HG03439 (cell line): ENCODE results near the gene DNAH5.
"Not testable (repeated sequence)": the region's sequence is repeated elsewhere in the genome, so short reads cannot be mapped to it uniquely, and the experiment has no call there.

ENCODE experiments used
- ATAC-seq: cut with Tn5 transposase; IDR thresholded peaks from one replicate; pipeline ENCODE4 v1.9.1; 2021; ENCODE audit warnings: mild to moderate bottlenecking, moderate library complexity; ENCODE audit not compliant: unreplicated experiment

Gene DNAH5, protein sequence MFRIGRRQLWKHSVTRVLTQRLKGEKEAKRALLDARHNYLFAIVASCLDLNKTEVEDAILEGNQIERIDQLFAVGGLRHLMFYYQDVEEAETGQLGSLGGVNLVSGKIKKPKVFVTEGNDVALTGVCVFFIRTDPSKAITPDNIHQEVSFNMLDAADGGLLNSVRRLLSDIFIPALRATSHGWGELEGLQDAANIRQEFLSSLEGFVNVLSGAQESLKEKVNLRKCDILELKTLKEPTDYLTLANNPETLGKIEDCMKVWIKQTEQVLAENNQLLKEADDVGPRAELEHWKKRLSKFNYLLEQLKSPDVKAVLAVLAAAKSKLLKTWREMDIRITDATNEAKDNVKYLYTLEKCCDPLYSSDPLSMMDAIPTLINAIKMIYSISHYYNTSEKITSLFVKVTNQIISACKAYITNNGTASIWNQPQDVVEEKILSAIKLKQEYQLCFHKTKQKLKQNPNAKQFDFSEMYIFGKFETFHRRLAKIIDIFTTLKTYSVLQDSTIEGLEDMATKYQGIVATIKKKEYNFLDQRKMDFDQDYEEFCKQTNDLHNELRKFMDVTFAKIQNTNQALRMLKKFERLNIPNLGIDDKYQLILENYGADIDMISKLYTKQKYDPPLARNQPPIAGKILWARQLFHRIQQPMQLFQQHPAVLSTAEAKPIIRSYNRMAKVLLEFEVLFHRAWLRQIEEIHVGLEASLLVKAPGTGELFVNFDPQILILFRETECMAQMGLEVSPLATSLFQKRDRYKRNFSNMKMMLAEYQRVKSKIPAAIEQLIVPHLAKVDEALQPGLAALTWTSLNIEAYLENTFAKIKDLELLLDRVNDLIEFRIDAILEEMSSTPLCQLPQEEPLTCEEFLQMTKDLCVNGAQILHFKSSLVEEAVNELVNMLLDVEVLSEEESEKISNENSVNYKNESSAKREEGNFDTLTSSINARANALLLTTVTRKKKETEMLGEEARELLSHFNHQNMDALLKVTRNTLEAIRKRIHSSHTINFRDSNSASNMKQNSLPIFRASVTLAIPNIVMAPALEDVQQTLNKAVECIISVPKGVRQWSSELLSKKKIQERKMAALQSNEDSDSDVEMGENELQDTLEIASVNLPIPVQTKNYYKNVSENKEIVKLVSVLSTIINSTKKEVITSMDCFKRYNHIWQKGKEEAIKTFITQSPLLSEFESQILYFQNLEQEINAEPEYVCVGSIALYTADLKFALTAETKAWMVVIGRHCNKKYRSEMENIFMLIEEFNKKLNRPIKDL (N-terminal part only)

DNA sequence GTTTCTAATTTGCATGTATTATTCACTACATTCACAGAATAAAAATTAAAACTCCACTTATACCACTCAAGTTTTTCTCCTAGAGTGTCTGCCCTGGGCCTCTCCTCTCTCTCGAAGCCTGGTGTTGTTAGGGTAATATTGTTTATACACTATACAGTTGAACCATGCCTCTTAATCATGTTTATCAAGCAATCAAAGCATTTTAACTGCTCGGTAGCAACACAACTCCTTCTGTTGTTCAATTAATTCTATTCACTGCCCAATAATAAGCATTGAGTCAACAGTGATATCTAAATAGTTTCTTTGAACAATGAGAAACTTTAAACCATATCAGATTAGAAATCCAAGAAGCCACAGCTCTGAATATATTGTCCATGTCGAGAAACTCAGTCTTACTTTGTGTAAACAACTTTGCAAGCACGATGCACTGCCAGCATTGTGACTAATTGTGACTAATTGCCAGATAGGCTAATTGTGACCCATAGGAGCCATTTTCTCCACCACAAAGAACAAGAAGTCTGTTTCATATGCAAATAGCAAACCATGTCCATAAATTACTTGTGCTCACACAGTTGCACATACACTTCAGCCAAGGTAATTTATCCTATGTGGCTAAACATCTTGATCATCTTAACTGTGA is at the start of gene DNAH5:
DNAH5 (minus strand) TSS at position 129 of the 640 bp plus-strand sequence. CDS start 250 bp downstream, outside the sequence.
- ATAC-seq = no peak

DNA sequence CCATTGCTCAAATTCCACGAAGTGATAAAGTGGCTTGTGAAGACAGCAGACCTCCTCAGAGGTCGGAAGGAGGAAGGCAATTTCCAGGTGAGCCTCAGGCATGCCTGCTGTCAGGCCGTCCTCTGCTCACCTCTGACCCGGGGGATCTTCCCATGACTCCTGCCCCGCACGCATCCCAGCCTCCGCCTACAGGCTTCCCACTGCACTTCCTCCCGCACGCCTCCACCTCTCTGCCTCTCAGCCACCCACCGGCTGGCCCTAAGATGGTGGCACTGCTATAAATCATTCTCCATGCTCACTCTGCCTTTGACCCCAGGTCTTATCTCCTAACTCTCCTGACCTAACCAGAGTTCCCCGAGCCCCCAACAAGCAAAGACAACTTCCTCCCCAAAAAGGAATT is 49.4 kb upstream of the DNAH5 start:
- no peak for ATAC-seq

DNA sequence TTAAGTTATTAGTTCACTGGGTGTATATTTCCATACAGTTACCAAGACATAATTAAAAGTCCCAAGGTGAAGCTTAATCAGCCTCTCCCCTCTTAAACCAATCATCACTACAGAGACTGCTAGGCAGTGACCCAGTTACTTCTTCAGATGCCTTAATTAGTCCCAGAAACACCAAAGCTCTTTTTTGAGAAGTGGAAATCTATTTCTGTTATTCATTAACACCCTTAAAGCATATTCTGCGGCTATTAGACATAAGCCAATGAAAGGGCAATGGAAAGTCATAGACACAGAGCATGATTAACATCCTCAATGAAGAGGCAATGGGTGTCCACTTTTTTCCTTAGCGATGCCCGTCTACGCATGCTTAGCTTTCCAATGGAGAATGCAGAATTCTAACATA is 48.3 kb upstream of the DNAH5 start:
- ATAC-seq = no peak

DNA sequence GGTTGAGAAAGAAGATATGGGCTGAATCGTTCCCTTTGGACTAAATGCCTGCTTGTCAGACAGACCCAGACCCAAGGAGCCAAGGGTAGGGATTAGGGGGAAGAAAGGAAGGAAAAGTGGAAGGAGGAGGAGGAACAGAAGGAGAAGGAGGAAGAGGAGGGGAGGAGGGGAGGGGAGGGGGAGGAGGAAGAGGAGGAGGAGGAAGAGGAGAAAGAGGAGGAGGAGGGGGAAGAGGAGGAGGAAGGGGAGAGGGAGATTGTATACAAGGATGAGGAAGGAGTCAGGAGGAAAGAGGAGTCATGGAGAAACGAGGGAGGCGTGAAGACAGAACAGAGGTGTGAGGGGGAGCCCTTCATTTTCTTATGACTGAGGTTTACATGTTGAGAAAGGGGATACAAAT is 46.9 kb upstream of the DNAH5 start:
- no peak for ATAC-seq

DNA sequence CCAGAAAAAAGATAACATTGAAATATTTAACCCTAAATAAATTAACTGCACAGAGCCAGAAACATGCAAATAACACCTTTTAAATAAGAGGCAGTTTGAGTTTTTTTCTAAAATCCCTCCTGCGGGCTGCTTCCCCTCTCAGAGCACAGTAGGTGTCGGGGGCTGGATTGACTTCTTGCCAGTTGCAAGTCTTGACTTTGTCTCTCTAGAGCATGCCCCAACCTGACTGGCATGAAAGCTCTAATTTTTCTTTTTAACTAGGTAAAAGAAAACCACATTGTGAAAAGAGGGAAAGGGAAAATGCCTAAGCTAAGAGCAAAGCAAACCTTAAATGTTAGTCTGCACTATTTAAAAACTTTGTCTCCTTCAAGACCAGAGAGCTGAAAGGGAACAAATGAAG is 46.4 kb upstream of the DNAH5 start:
- no peak for ATAC-seq

DNA sequence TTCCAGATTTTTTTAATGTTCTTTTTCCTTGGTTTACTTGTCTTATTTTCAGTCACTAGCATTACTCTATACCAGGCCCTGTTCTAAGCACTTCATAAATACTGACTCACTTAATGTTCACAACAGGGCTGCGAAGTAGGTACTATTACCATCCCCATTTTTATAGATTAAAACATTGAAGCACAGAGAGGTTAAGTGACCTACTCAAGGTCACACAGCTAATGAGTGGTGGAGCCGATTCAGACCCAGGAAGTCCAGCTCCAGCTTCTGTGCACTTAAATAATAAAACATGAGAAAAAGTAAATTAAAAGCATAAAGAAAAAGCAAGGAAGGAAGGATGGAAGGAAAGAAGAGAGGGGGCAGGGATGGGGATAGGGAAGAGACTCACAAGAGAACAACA is 45.3 kb upstream of the DNAH5 start:
- no peak for ATAC-seq

DNA sequence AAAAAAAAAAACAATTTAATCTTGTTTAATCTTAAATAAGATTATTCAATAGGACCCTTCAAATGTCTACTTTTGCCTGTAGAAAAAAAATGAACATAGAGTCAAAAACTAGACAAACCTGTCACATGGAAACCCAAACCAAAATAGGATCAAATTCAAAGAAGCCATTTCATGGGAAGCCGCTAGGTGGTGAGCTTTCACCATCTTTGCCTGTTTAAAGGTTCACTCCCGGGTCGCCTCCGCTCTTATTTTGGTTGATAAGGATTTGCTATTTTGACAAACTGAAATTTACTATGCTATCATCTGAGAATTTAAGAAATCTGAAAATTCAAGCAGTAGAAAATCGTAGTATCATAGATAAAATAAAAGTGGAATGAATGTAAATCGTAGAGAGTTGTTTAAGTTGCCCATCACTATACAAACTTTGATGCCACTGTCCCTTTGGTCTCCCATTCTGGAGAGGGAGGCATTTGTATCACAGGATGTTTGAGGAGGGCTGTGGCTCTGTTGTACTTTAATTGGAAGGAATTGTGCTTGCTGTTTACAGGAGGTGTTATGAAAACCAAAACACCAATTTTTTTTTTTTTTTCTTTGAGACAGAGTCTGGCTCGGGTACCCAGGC is 43.5 kb upstream of the DNAH5 start:
- ATAC-seq = no peak

DNA sequence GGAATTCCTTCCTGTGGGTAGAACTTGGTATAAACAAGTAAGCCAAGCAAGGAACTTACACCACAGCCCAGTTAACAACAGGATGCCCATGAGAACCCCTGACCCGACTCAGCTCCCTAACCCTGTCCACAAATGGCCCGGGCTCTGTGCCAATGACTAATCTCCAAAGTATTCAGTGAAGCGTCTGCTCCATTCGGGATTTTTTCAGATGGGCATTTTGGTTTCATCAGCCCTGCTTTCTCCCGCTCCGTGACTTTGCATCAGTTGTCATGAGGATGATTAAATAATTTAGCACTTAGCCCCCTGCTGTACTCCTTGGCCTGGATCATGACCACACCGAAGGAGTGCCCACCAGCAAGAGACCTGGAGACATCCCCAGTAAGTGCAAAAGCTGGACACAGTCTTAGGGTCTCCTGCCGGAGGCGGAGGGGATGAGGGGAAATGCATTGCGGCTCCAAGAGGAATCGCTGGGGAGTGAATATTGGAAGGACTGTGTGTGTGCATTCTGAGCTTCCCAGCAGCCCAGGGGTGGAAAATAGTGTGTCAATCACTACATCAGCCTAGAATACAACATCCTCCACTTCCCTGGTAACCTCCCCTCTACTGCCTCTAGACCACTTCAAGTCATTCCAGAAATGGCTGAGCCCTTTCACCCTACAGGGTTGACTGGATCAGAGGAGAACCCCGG is 41.4 kb upstream of the DNAH5 start:
- no peak for ATAC-seq

DNA sequence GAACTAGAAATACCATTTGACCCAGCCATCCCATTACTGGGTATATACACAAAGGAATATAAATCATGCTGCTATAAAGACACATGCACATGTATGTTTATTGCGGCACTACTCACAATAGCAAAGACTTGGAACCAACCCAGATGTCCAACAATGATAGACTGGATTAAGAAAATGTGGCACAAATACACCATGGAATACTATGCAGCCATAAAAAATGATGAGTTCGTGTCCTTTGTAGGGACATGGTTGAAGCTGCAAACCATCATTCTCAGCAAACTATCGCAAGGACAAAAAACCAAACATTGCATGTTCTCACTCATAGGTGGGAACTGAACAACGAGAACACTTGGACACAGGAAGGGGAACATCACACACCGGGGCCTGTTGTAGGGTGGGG is 40.4 kb upstream of the DNAH5 start:
- ATAC-seq = not testable (repeated sequence)

DNA sequence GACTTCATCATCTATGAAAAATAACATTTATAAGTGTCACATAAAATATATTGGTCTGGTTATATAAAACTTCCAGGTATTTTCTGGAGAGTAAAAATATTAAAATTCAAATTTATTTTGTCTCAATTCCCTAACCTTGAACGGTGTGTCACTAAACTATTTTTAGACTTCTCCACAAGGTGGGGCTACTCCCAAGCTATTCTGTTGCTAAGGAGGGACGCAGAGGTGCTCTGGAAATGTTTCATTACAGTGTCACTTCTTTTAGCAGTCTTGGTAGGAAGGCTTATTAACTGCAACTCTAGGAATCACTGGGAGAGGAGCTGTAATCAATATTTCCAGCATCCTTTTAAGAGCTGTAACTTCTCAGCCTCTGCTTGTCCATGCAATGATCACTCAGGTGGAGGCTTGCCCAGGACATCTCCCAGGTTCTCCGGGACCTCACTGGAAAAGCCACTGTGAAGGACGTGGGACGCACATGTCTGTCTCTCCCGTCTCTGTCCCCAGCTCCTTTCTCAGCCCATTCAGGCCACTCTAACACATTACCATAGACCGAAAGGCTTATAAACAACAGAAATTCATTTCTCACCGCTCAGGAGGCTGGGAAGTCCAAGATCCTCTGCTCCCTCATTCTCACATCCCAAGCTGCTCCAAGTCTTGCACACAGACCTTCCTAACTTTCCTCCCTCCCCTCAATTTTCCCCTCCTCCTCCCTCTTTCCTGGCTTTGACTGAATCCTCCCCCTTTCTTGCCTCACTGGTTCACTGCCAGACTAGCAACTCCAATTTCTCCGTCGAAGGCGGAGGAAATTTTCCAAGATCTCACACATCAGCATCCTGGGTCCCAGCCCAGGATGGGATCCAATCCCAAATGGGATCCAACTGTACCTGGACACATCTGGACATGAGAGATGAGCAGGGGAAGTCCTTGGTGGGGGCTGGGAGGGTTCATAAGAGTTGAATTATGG is 32.7 kb upstream of the DNAH5 start:
- no peak for ATAC-seq

DNA sequence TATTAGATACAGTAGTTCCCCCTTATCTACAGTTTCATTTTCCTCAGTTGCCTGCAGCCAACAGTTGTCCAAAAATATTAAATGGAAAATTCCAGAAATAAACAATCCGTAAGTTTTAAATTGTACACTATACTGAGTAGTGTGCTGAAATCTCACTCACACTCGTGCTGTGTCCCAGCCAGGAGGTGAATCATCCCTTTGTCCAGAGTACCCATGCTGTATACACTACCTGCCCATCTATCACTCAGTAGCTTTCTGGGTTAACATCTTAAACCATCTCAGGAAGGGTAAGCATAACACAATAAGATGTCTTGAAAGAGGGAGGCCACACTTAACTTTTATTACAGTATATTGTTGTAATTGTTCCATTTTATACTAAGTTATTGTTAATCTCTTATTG is 31.7 kb upstream of the DNAH5 start:
- no peak for ATAC-seq

DNA sequence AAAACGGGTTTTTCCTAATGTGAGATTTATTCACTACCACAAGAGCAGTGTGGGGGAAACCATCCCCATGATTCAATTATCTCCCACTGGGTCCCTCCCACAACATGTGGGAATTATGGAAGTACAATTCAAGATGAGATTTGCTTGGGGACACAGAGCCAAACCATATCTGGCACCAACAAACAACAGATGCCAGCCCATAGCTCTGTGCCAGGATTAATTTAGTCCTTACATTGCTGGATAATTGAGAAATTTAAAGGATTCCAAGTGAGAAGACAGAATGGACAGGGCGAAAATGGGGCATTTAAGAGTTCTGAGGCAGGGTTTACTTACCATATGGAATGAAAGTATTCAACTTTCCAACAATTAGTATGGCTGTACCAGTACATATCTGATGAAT is 30.8 kb upstream of the DNAH5 start:
- ATAC-seq = no peak

DNA sequence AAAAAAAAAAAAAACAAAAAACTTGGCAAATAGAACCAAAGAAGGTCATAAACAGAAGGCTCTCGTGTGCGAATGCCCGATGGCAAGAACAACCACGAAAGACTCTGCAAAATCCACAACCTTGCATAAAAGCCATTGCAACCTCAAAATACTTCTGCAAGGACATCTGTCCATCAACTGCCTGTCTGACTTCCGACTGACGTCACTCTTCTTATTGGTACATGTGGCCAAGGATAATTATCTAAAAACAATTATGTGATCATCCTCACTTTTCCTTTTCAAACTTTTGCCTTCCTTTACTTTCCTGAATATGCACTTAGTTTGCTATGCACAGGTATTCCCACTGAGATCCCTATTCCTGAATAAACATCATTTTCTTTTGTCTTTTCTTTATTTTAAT is 29.2 kb upstream of the DNAH5 start:
- no peak for ATAC-seq

DNA sequence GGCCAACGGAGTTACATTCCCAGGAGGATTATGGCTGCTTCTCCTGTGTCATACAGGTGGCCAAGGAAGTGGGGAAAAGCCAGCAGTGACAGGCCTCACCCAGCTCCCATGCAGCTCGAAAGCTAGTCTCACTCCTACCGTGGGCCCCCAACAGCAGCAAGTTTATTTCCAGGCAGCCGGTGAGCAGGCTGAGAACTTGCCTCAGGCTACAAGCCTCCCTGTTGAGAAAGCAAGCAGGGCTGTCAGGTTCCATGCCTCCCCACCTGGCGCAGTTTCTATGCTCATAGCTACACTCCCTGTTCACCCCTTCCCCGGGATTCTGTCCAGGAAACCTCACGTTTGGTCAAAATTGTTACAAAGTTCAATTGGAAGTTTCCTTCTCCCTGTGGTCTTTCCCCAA is 27.5 kb upstream of the DNAH5 start:
- no peak for ATAC-seq

DNA sequence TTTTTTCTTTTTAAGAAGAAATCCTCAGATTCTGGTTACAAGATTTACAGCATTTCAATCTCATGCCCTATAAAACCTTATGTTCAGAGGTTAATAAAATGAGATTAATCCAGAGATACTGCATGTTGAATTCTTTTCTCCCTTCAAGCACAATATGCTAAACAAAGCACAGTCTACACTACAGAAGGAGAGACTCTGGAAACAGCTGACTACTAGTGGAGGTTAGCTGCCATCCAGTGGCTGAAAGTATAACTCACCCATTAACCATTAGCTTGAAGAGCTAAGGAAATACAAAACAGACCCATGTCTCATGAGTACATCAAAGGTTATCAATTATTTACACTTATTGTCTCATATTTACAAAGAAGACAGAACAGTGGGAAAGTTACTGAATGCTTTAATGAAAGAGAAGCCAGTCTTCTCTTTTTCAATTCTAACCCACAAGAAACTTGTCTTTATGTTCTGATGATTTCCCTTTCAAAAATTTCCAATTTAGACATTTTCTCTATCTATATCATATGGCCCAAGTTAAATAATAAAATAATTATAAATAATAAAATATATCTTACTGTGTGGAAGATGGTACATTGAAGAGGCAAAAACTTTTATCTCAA is 12.7 kb upstream of the DNAH5 start:
- no peak for ATAC-seq

DNA sequence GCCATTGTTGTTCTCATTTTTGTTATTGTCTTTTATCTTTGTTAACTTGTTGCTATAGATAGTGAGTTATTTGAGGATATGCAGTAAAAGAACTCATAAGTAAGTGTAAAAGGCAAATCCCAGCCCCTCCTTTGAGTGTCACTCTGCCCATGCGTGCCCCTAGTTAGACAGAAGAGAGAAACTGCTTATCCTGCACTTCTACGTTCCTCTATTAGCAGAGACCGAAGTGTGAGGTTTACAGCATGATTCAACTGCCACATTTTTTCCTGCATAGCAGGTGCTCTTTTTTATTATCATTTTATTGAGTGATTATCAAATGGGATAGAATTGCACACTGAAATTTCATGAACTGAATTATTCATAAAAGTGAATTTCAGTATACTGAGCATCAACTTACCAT is 12.0 kb upstream of the DNAH5 start:
- no peak for ATAC-seq

DNA sequence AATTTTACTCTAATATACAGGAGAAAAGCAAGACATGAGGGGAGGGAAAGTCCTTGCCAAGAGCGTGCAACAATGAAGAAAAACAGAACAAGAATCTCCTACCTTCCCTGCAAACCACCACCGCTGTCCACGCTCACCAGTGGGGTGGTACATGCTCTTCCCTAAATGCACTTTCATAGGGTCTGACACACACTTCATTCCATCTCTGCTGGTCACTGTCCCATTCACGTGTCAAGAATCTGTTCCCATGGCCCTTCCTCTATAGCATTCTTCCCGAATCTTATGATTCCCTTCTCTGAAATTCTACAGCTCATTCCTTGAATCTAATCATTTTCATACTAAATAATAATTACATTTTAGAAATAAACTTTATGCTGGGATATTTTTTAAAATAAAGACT is 11.4 kb upstream of the DNAH5 start:
- no peak for ATAC-seq

DNA sequence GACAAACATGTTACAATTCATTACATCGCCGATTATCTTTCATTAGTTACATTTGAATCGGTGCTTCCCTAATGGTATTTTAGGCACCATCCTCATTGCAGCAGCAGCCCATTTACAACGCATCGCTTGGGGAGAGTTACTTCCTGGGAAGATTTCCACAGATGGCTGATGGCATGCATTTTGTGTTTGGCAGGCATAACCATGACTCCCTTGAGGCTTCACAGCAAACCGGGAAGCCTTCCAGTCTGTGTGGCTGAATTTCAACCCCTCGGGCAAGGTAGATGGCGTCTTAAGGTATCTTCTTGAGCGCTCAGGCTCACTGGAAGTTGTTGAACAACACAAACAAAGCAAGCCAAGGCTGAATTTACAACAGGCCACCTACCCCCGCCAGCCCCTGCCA is 1.6 kb upstream of the DNAH5 start:
- no peak for ATAC-seq
